Activated B cell treated with CpG ODN at 0.5 μM for 24 hours (primary cell): ENCODE measurements around the gene MPDZ. TPM values are rescaled to one million over a fixed set of nuclear protein-coding genes. Genes with fewer than 3 reads are reported as not detected.

Source experiments
- ATAC-seq: fragments of 200-7000 bp; cut with Tn5 transposase; one replicate; pipeline ENCODE4 v1.10.0; 2021; ENCODE audit warnings: low read depth, mild to moderate bottlenecking, moderate library complexity
- CTCF ChIA-PET: fragments of 350-600 bp; sonication (Branson Sonifier 250); formaldehyde crosslinking; loops from one replicate; lab custom pipeline; 2021; ENCODE audit warnings: antibody characterized with exemption; lab: Charles Lee
- POLR2A ChIA-PET: fragments of 350-600 bp; sonication (Branson Sonifier 250); formaldehyde crosslinking; loops from one replicate; lab custom pipeline; 2021; ENCODE audit warnings: antibody characterized with exemption; lab: Charles Lee
- DNase-seq: peaks from one replicate; pipeline ENCODE4 v3.0.0; 2022
- H3K27ac Mint-ChIP-seq: one replicate; pipeline ENCODE4 v1.8.0; 2020; ENCODE audit warnings: mixed read lengths
- H3K27me3 Mint-ChIP-seq: one replicate; pipeline ENCODE4 v1.8.0; 2021; ENCODE audit warnings: mixed read lengths
- H3K36me3 Mint-ChIP-seq: one replicate; pipeline ENCODE4 v1.8.0; 2021; ENCODE audit warnings: low read depth, mixed read lengths
- H3K4me1 Mint-ChIP-seq: one replicate; pipeline ENCODE4 v1.8.0; 2021; ENCODE audit warnings: mixed read lengths
- H3K4me3 Mint-ChIP-seq: one replicate; pipeline ENCODE4 v1.8.0; 2020; ENCODE audit warnings: mild to moderate bottlenecking, mixed read lengths
- H3K9me3 Mint-ChIP-seq: one replicate; pipeline ENCODE4 v1.8.0; 2020; ENCODE audit warnings: mixed read lengths
- intact Hi-C: fragments of 100-400 bp; cut with micrococcal nuclease; formaldehyde crosslinking; loops from one replicate; pipeline ENCODE4 v1.15.1; 2024
- total RNA-seq: library from RNA; stranded (reverse); gene quantifications from 2 replicates; pipeline ENCODE4 v1.2.3, GENCODE V29; 2022
- TF ChIP-seq, protein P1 (sequence below): fragments of 200-600 bp; IDR thresholded peaks from one replicate; pipeline ENCODE4 v1.8.0; 2022; ENCODE audit warnings: antibody characterized with exemption, mild to moderate bottlenecking

MPDZ gene
- total RNA-seq, 1 donor from 2014 or later = not detected

DNA sequence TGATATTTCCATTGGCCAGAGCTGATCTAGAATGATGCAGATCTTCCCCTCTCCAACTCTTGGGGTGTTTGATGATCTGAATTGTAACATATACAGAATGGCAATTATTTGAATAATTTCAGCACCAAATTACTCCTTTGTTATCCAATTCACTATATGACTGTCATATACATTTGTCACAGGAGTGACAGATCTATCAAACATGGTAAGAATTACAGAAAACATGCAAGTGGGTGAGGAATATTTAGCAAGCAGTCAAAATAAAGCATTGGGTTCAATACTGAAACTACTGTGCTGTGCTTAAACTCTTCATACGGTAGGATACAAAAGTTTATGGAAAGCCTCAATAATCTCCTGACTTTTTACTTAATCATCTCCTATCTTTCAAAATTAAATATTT is 8.8 kb downstream of the MPDZ start:
- intact Hi-C loops = no loop called here
- DNase-seq = no peak
- H3K36me3 Mint-ChIP-seq = no peaks in the 10 kb centered on the region
- H3K4me3 Mint-ChIP-seq = no peak overlapping the region
- H3K9me3 Mint-ChIP-seq = peaks cover 4% of the 10 kb centered on the region
- TF ChIP-seq, protein P1, sequence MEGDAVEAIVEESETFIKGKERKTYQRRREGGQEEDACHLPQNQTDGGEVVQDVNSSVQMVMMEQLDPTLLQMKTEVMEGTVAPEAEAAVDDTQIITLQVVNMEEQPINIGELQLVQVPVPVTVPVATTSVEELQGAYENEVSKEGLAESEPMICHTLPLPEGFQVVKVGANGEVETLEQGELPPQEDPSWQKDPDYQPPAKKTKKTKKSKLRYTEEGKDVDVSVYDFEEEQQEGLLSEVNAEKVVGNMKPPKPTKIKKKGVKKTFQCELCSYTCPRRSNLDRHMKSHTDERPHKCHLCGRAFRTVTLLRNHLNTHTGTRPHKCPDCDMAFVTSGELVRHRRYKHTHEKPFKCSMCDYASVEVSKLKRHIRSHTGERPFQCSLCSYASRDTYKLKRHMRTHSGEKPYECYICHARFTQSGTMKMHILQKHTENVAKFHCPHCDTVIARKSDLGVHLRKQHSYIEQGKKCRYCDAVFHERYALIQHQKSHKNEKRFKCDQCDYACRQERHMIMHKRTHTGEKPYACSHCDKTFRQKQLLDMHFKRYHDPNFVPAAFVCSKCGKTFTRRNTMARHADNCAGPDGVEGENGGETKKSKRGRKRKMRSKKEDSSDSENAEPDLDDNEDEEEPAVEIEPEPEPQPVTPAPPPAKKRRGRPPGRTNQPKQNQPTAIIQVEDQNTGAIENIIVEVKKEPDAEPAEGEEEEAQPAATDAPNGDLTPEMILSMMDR = no peak
- no peak overlapping the region for H3K27ac Mint-ChIP-seq
- ChIA-PET CTCF (no interaction called here), POLR2A (no interaction called here)
- H3K4me1 Mint-ChIP-seq = no peaks in the 10 kb centered on the region
- no peaks in the 10 kb centered on the region for H3K27me3 Mint-ChIP-seq
- no peak for ATAC-seq

DNA sequence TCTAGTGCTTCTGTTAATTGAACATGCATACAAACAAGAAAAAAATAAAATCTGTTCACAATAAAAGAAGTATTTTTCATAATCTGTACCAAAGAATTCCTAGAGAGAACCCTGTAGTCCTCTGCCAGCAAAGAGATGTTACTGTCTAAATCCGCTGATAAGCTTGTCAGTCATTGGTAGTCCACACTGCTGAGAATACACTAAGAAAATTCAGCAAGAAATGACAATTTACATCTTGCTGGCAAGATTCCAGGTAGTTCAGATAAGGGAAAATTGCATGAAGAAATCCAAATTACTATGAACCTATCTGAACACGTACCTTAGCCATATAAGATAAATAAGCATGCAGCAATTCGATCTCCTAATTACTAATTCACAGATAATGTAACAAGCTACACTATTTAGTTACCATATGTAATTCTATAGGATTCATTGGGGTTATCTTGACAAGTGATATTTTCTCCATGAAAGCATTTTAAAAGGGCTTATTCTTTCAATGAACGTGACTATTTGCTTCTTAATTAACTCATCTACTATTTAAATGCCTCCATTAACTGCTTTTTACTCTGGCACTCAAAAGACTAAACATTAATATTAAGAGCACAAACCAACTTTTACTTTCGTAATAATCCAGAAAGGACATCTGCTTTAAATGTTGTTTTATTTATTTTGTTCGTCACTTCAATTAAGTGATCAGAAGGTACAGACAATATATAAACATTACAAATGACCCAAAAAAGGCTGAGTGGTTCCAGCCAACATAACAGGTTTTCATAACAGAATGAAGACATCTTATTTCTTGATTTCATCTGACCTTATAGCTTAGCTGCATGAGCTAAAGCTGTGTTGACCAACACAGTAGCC is 9.7 kb downstream of the MPDZ start:
- no peak overlapping the region for H3K27ac Mint-ChIP-seq
- TF ChIP-seq, protein P1 = no peak
- ATAC-seq (no peak), DNase-seq (no peak)
- peaks cover 4% of the 10 kb centered on the region for H3K9me3 Mint-ChIP-seq
- intact Hi-C loops = no loop called here
- no peaks in the 10 kb centered on the region for H3K36me3 Mint-ChIP-seq
- H3K4me3 Mint-ChIP-seq = no peak overlapping the region
- ChIA-PET CTCF (no interaction called here), POLR2A (no interaction called here)
- no peaks in the 10 kb centered on the region for H3K27me3 Mint-ChIP-seq
- no peaks in the 10 kb centered on the region for H3K4me1 Mint-ChIP-seq

DNA sequence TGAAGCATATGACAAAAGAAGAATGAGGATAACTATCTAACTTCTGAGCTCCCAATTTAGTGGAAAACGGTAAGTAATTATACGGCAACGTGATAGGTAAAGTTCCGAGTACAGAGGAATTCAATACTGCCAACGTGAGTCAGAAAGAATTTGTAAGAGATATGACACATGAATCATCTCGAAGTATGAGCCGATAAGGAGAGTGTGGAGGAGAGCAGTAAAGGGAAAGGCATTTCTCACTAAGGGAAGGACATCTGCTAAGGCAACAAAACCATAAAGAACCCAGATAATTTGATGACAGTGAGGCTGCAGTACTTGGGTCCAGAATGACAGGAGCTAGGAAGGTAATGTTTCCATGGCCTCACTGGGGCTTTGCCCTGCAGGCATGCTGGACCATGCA is 11.0 kb downstream of the MPDZ start:
- no peaks in the 10 kb centered on the region for H3K36me3 Mint-ChIP-seq
- DNase-seq = no peak
- no peak for ATAC-seq
- TF ChIP-seq, protein P1 = no peak
- H3K4me1 Mint-ChIP-seq = no peaks in the 10 kb centered on the region
- intact Hi-C loops = no loop called here
- H3K4me3 Mint-ChIP-seq = no peak overlapping the region
- ChIA-PET CTCF (no interaction called here), POLR2A (no interaction called here)
- peaks cover 4% of the 10 kb centered on the region for H3K9me3 Mint-ChIP-seq
- H3K27me3 Mint-ChIP-seq = no peaks in the 10 kb centered on the region
- H3K27ac Mint-ChIP-seq = no peak overlapping the region

DNA sequence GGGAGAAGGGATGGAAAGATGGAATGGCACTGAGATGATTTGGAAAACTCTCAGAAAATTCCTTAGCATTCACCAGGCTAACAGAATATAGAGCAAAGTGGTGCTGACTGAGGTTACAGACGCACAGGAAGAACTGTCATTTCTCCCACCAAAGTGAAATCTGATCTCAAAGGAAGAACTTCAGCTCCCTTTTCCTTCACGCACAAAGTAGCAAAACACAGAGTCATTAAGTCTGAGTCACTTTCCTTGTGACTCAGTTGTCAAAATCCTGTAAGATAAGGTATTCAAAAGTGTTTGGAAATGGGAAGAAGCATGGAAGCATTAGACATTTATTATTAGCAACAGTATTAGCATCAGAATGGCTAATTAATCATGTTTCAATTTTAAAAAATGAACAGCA is 11.7 kb downstream of the MPDZ start:
- intact Hi-C loops = no loop called here
- Mint-ChIP-seq H3K27me3 (no peaks in the 10 kb centered on the region), H3K36me3 (no peaks in the 10 kb centered on the region), H3K9me3 (peaks cover 4% of the 10 kb centered on the region), H3K27ac (no peak overlapping the region), H3K4me1 (no peaks in the 10 kb centered on the region), H3K4me3 (no peak overlapping the region)
- CTCF ChIA-PET = no interaction called here
- TF ChIP-seq, protein P1 = no peak
- DNase-seq (no peak), ATAC-seq (no peak)
- POLR2A ChIA-PET = interaction anchor here (0.6 kb wide), 1 partner anchor 1856 kb away, joined by 3 read pairs; no protein-coding TSS in a partner anchor

DNA sequence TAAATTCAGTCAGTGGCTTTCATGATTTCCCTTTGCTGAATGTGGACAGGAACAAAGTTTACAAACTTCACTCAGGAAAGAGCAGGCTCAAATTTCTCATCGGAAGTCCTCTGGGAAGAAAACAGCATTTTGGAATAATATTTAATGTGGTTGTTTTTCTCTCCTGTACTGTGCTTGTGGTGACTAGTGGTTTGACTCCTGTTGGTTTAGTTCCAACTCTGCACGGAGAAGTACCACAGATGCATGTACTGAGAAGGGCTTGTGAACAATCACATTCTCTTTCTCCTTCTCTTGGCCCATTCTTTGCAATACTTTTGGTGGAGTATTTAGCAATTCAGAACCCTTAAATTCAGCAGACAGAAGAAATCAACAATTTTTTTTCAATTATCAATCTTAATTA is 13.3 kb downstream of the MPDZ start:
- intact Hi-C loops = no loop called here
- CTCF ChIA-PET = no interaction called here
- no peaks in the 10 kb centered on the region for H3K4me1 Mint-ChIP-seq
- no peak overlapping the region for H3K27ac Mint-ChIP-seq
- ATAC-seq (no peak), DNase-seq (no peak)
- H3K36me3 Mint-ChIP-seq = no peaks in the 10 kb centered on the region
- no peaks in the 10 kb centered on the region for H3K27me3 Mint-ChIP-seq
- H3K4me3 Mint-ChIP-seq = no peak overlapping the region
- POLR2A ChIA-PET = no interaction called here
- TF ChIP-seq, protein P1 = no peak
- peaks cover 4% of the 10 kb centered on the region for H3K9me3 Mint-ChIP-seq
